Astrocyte of the spinal cord (primary cell): ENCODE data around the gene JAML.

Experiments
- DNase-seq: peaks from one replicate; pipeline ENCODE4 v3.0.0; 2011; ENCODE audit warnings: low read depth, low spot score
- H3K4me3 ChIP-seq: 2 replicates; pipeline ENCODE4 v1.5.1; 2011; ENCODE audit warnings: low read depth, mild to moderate bottlenecking, low read length, moderate library complexity
- in situ Hi-C: cut with HindIII; loops from 2 replicates; pipeline ENCODE4 v1.10.0; 2017; ENCODE audit warnings: low sequenced_read_pairs
- TF ChIP-seq, protein P1 (sequence below): IDR thresholded peaks from 2 replicates; pipeline ENCODE4 v1.5.1; 2012; ENCODE audit warnings: low read depth, mild to moderate bottlenecking, low read length, inconsistent platforms

Gene JAML

DNA sequence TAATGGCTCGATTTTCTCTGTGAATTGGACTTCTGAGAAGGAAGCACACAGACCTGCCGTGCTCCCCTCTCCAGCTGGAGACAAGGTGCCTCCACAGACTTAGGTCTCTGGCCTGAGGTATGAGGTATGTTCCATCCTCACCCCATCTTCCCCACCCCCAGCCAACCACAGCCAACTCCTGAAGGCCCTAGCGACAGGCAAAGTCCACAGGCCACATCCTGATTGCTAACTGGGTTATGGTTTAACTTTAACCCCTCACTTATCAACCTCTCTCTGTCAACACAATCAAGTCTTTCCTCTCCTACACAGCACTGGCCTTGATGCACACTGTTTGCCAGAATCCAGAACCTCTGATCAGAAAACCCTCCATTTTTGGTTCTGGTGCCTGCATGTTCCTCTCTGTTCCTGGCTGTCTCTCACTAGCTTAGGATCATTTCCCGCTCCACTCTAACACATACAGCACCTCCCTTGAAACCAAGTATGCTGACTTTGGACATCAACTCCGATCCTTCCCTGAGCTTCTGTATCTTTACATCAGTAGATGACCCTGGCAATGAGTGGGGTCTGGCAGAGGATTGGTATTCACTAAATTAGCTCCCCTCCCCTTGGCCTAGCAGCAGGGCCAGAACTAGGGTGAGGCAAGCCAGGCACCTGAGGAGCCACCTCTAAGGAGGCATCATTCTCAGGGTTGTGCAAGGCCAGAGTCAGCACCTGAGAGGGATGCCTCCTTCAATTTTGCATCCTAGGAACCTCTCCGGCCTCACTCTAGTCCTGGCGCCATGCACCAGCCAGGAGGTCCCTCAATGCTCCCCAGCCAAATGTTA lies 22.0 kb downstream of the JAML start:
- DNase-seq, result no peak
- H3K4me3 ChIP-seq, result no peak overlapping the region
- in situ Hi-C loops, result no loop called here
- TF ChIP-seq, protein P1, sequence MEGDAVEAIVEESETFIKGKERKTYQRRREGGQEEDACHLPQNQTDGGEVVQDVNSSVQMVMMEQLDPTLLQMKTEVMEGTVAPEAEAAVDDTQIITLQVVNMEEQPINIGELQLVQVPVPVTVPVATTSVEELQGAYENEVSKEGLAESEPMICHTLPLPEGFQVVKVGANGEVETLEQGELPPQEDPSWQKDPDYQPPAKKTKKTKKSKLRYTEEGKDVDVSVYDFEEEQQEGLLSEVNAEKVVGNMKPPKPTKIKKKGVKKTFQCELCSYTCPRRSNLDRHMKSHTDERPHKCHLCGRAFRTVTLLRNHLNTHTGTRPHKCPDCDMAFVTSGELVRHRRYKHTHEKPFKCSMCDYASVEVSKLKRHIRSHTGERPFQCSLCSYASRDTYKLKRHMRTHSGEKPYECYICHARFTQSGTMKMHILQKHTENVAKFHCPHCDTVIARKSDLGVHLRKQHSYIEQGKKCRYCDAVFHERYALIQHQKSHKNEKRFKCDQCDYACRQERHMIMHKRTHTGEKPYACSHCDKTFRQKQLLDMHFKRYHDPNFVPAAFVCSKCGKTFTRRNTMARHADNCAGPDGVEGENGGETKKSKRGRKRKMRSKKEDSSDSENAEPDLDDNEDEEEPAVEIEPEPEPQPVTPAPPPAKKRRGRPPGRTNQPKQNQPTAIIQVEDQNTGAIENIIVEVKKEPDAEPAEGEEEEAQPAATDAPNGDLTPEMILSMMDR, result no peak

DNA sequence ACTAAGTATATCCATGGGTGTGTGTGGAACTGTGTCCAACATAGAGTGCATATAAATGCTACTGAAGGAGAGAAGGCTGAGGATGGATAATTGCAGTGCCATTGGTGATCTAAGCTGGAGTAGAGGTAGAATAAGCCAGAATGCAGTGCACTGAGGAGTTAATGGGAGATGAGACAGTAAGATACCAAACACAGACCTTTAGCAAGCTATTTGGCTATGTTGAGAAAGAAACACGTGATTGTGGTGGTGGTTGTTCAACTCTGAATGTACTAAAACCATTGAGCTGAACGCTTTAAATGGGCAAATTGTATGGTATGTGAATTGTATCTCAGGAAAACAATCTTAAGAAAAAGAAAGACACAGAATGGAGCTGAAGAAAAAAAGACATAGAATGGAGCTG lies 22.8 kb downstream of the JAML start:
- DNase-seq, result no peak
- in situ Hi-C loops, result no loop called here
- H3K4me3 ChIP-seq, result no peak overlapping the region
- TF ChIP-seq, protein P1, result no peak

DNA sequence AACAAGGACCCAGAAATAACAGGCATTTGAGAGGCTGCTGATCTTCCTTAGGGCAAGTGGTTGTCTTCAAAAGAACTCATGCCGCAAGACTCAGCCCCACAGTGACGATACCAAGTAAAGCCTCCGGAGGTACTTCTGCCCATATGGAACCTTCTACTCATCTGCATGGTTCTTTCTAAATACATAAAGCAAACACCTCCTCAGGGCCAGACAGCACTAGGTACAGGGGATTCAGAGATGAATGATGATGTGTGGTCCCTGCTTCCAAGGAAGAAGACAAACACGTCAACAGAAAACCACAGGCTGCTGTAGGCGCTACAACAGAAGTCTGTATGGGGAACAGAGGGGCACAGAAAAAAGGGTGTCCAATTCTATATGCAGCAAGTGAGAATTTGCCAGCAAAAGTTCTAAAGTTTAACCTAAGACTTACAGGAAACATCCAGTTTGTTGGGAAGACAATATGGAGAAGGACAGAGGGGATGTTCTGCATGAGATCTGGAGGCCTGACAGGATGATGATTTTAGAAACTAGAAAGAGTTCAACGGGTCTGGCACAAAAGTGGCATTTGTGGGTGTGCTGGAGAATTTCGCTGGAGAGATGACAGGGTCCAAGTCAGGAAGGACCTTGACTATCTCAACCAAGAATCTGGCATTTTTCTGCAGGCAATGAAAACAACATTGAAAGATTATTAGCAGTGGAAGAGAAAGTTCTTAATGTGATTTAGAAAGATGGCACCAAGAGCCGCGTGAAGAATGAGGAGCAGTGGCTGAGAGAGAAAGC lies 23.7 kb downstream of the JAML start:
- TF ChIP-seq, protein P1, result no peak
- no peak overlapping the region for H3K4me3 ChIP-seq
- no peak for DNase-seq
- in situ Hi-C loops, result no loop called here

- in situ Hi-C loops, result no loop called here
- TF ChIP-seq, protein P1, result no peak
- H3K4me3 ChIP-seq, result no peak overlapping the region
- no peak for DNase-seq
Observed at GRCh38 chr11:118200497-118200896, 24.3 kb downstream of the JAML start.

- in situ Hi-C loops, result no loop called here
- TF ChIP-seq, protein P1, result no peak
- no peak for DNase-seq
- no peak overlapping the region for H3K4me3 ChIP-seq
Observed at GRCh38 chr11:118199135-118199534, 25.7 kb downstream of the JAML start.

GRCh38 chr11:118198370-118198769 lies 26.4 kb downstream of the JAML start:
- peak; percentile 36 for DNase-seq
- in situ Hi-C loops, result no loop called here
- H3K4me3 ChIP-seq, result no peak overlapping the region
- TF ChIP-seq, protein P1, result peak; percentile 87
